Measurements from ENCODE around the gene TTC21A.

The TTC21A gene

GRCh38 chr3:39118931-39119660 is 11.6 kb downstream of the TTC21A start:
- DNase-seq: no peak

- no peak for DNase-seq
Measured at GRCh38 chr3:39121621-39122020, 14.1 kb downstream of the TTC21A start.

GRCh38 chr3:39122813-39123212 is 15.3 kb downstream of the TTC21A start:
- no peak for DNase-seq

GRCh38 chr3:39124876-39125840 is 17.7 kb downstream of the TTC21A start:
- DNase-seq: no peak

- no peak for DNase-seq
Measured at GRCh38 chr3:39125841-39126500, 18.5 kb downstream of the TTC21A start.

GRCh38 chr3:39126532-39127071 is 19.1 kb downstream of the TTC21A start:
- peak; percentile 48 for DNase-seq

GRCh38 chr3:39127269-39127907 is 19.9 kb downstream of the TTC21A start:
- no peak for DNase-seq

GRCh38 chr3:39127908-39128304 is 20.4 kb downstream of the TTC21A start:
- DNase-seq: no peak

GRCh38 chr3:39128951-39129350 is 21.5 kb downstream of the TTC21A start:
- DNase-seq: no peak

- no peak for DNase-seq
Measured at GRCh38 chr3:39130026-39130425, 22.5 kb downstream of the TTC21A start.

GRCh38 chr3:39130693-39131265 is 23.3 kb downstream of the TTC21A start:
- no peak for DNase-seq

GRCh38 chr3:39132096-39133092 is 24.9 kb downstream of the TTC21A start:
- DNase-seq: no peak

GRCh38 chr3:39133093-39133490 is 25.6 kb downstream of the TTC21A start:
- DNase-seq: no peak

- no peak for DNase-seq
Measured at GRCh38 chr3:39133822-39134221, 26.3 kb downstream of the TTC21A start.

- no peak for DNase-seq
Measured at GRCh38 chr3:39134305-39134704, 26.8 kb downstream of the TTC21A start.

- DNase-seq: no peak
Measured at GRCh38 chr3:39135170-39135805, 27.8 kb downstream of the TTC21A start.

GRCh38 chr3:39136533-39137434 is 29.3 kb downstream of the TTC21A start:
- no peak for DNase-seq

GRCh38 chr3:39137435-39137936 is 30.0 kb downstream of the TTC21A start:
- DNase-seq: no peak
